K562 (cell line): ENCODE data around the gene TRIO. TPM values are rescaled to one million over a fixed set of nuclear protein-coding genes. Genes with fewer than 3 reads are reported as not detected.

Source experiments
- ATAC-seq: fragments of 200-7000 bp; cut with Tn5 transposase; 3 replicates; pipeline ENCODE4 v1.9.1; 2020; ENCODE audit warnings: moderate library complexity
- BruUV-seq: library from RNA; stranded (reverse); fragments of 400-500 nt; replicated peaks from 2 replicates; lab custom pipeline; 2021; lab: Mats Ljungman, UMichigan
- CTCF ChIA-PET: fragments of 300-600 bp; formaldehyde crosslinking; extraction: SDS; loops from one replicate; lab custom pipeline; 2021; ENCODE audit warnings: low intra/inter-chr PET ratio; lab: Yijun Ruan, JAX
- POLR2A ChIA-PET: fragments of 300-600, 350-650 bp; sonication (Branson Sonifier 250); formaldehyde crosslinking; extraction: SDS; loops from one replicate; lab custom pipeline; 2021; ENCODE audit warnings: antibody characterized with exemption, inconsistent platforms; lab: Yijun Ruan, JAX
- DNase-seq, 4 experiments: peaks; one replicate each; pipeline versions ENCODE4 v3.0.0 to v3.0.0-alpha.2; 2011 to 2018; ENCODE audit warnings: low spot score in 3 of 4, mixed read lengths in 3 of 4; ENCODE audit errors: extremely low read depth in 1 of 4
- FAIRE-seq: peaks from 2 replicates; lab custom pipeline; 2011; peaks lifted over from hg19 to GRCh38; lab: Jason Lieb, UNC
- H2AFZ ChIP-seq: 2 replicates; pipeline ENCODE4 v1.6.0; 2011; ENCODE audit warnings: low read depth, low read length, control low read depth, inconsistent platforms
- H3K27ac ChIP-seq: fragments of 200-600 bp; 3 replicates; pipeline ENCODE4 v1.8.0; 2011; ENCODE audit warnings: low read depth, mild to moderate bottlenecking, control low read depth, inconsistent platforms, low read length, moderate library complexity, mixed read lengths; ENCODE audit errors: extremely low read depth
- H3K27me3 ChIP-seq, 2 experiments: fragments of 300-600 bp in 1 of 2; 2 replicates in 1 of 2; 3 replicates in 1 of 2; pipeline versions ENCODE4 v1.6.0 to v1.8.0; 2011; ENCODE audit warnings: inconsistent platforms in 2 of 2, low read length in 2 of 2, mild to moderate bottlenecking in 1 of 2, mixed read lengths in 1 of 2, moderate library complexity in 1 of 2; ENCODE audit not compliant: control insufficient read depth in 2 of 2, insufficient read depth in 2 of 2
- H3K36me3 ChIP-seq: fragments of 300-600 bp; 3 replicates; pipeline ENCODE4 v1.8.0; 2011; ENCODE audit warnings: mild to moderate bottlenecking, low read length, inconsistent platforms; ENCODE audit not compliant: control insufficient read depth, insufficient read depth
- H3K4me1 ChIP-seq, 2 experiments: fragments of 200-600 bp in 1 of 2; replicated peaks in 1 of 2; 2 replicates in 1 of 2; 3 replicates in 1 of 2; pipeline versions ENCODE4 v1.5.1 to v1.8.0; 2011; ENCODE audit warnings: inconsistent platforms in 2 of 2, low read length in 2 of 2, mild to moderate bottlenecking in 1 of 2, mixed read lengths in 1 of 2, moderate library complexity in 1 of 2; ENCODE audit not compliant: control insufficient read depth in 2 of 2, insufficient read depth in 2 of 2
- H3K4me2 ChIP-seq: 2 replicates; pipeline ENCODE4 v1.6.1; 2011; ENCODE audit warnings: low read length, control low read depth, inconsistent platforms, mixed read lengths; ENCODE audit not compliant: insufficient read depth
- H3K4me3 ChIP-seq: fragments of 200-600 bp; sonication (generic), shearing (Covaris generic); 2 replicates; pipeline ENCODE4 v1.5.1; 2016; ENCODE audit warnings: control low read depth, inconsistent platforms
- H3K79me2 ChIP-seq: fragments of 200-600 bp; 3 replicates; pipeline ENCODE4 v1.8.0; 2011; ENCODE audit warnings: low read length, inconsistent platforms; ENCODE audit not compliant: control insufficient read depth, insufficient read depth
- H3K9ac ChIP-seq, 2 experiments: 2 replicates each; pipeline versions ENCODE4 v1.6.0 to v1.6.1; 2011; ENCODE audit warnings: low read depth in 2 of 2, low read length in 2 of 2, control low read depth in 1 of 2, inconsistent platforms in 1 of 2, mild to moderate bottlenecking in 1 of 2, mixed read lengths in 1 of 2; ENCODE audit not compliant: insufficient read depth in 1 of 2
- H3K9me1 ChIP-seq: one replicate; pipeline ENCODE4 v1.6.0; 2011; ENCODE audit warnings: inconsistent platforms, mild to moderate bottlenecking, low read length, moderate library complexity; ENCODE audit not compliant: control insufficient read depth, insufficient read depth
- H3K9me3 ChIP-seq: replicated peaks from 2 replicates; pipeline ENCODE4 v1.5.1; 2011; ENCODE audit warnings: low read depth, low read length, inconsistent platforms; ENCODE audit not compliant: control insufficient read depth, insufficient read depth
- H4K20me1 ChIP-seq: replicated peaks from 2 replicates; pipeline ENCODE4 v1.6.1; 2011; ENCODE audit warnings: low read length, inconsistent platforms, mixed read lengths; ENCODE audit not compliant: control insufficient read depth, insufficient read depth
- CBFA2T2 ChIP-seq: fragments of 450-650 bp; conservative IDR thresholded peaks from 2 replicates; pipeline ENCODE4 v1.6.1; 2017; ENCODE audit warnings: mild to moderate bottlenecking
- CREB3L1 ChIP-seq: fragments of 450-650 bp; IDR thresholded peaks from 2 replicates; pipeline ENCODE4 v1.6.1; 2014; ENCODE audit warnings: low read depth, mild to moderate bottlenecking, moderate library complexity, borderline replicate concordance
- FOXK2 ChIP-seq, 2 experiments: fragments of 450-650 bp; IDR thresholded peaks in 1 of 2; conservative IDR thresholded peaks in 1 of 2; 2 replicates each; pipeline ENCODE4 v1.6.1; 2016; ENCODE audit warnings: low read depth in 2 of 2, mild to moderate bottlenecking in 1 of 2
- HLTF ChIP-seq: fragments of 450-650 bp; IDR thresholded peaks from 2 replicates; pipeline ENCODE4 v1.6.1; 2016
- HMGN3 ChIP-seq: IDR thresholded peaks from 2 replicates; pipeline ENCODE4 v1.6.1; 2011; ENCODE audit warnings: borderline replicate concordance, low read depth, mild to moderate bottlenecking, mixed read lengths, low read length; ENCODE audit not compliant: insufficient read length; ENCODE audit errors: extremely low read depth
- MYBL2 ChIP-seq, 2 experiments: fragments of 450-650 bp in 1 of 2; sonication (generic) in 1 of 2; formaldehyde crosslinking in 1 of 2; IDR thresholded peaks; 2 replicates each; pipeline versions ENCODE4 v1.6.1 to v1.8.1; 2017 to 2022; ENCODE audit warnings: borderline replicate concordance in 1 of 2, inconsistent platforms in 1 of 2, low read depth in 1 of 2, mild to moderate bottlenecking in 1 of 2, missing genetic modification reagents in 1 of 2, moderate library complexity in 1 of 2
- NR2F6 ChIP-seq: fragments of 450-650 bp; formaldehyde crosslinking; IDR thresholded peaks from 2 replicates; pipeline ENCODE4 v1.4.0; 2020; ENCODE audit warnings: mild to moderate bottlenecking
- PTBP1 ChIP-seq: fragments of 200-400 bp; formaldehyde crosslinking; IDR thresholded peaks from 2 replicates; pipeline ENCODE4 v1.6.1; 2017; ENCODE audit warnings: low read depth, low read length
- SFPQ ChIP-seq: fragments of 200-400 bp; formaldehyde crosslinking; IDR thresholded peaks from 2 replicates; pipeline ENCODE4 v1.6.1; 2017; ENCODE audit warnings: mild to moderate bottlenecking, low read depth, low read length, moderate library complexity
- XRCC4 ChIP-seq: IDR thresholded peaks from one replicate; pipeline ENCODE4 v1.6.1; 2011; ENCODE audit not compliant: insufficient read depth, insufficient read length; ENCODE audit errors: extremely low read depth
- ZBED1 ChIP-seq: IDR thresholded peaks from 2 replicates; pipeline ENCODE4 v1.6.1; 2014
- ZC3H4 ChIP-seq: sonication (generic); formaldehyde crosslinking; IDR thresholded peaks from 2 replicates; pipeline ENCODE4 v1.9.0; 2021; ENCODE audit warnings: missing genetic modification reagents, borderline replicate concordance
- ZNF274 ChIP-seq: IDR thresholded peaks from 2 replicates; pipeline ENCODE4 v1.6.1; 2011; ENCODE audit warnings: low read depth, mild to moderate bottlenecking, low read length, moderate library complexity, borderline replicate concordance
- ZNF324 ChIP-seq: fragments of 250-450 bp; sonication (Bioruptor Pico); IDR thresholded peaks from 2 replicates; pipeline ENCODE4 v1.4.0; 2020; ENCODE audit warnings: mild to moderate bottlenecking
- WGBS: fragments of 100-300 bp; shearing (Covaris generic); methylation state at CpG from one replicate; pipeline ENCODE4 v1.1.6; 2016; ENCODE audit warnings: low coverage, mixed read lengths; ENCODE audit not compliant: insufficient coverage; ENCODE audit errors: missing lambda C conversion rate; 5-methylcytosine and 5-hydroxymethylcytosine counted together
- in situ Hi-C: fragments of 300-500 bp; cut with MboI; formaldehyde crosslinking; loops from 4 replicates; pipeline ENCODE4 v1.15.0; 2018; ENCODE audit warnings: inconsistent platforms, mixed read lengths
- intact Hi-C: fragments of 100-400 bp; cut with micrococcal nuclease; formaldehyde crosslinking; loops from 2 replicates; pipeline ENCODE4 v1.14.2; 2022
- polyA plus RNA-seq, 8 experiments: library from polyadenylated mRNA; depleted of rRNA in 4 of 8; stranded (reverse) in 5 of 8; unstranded in 3 of 8; fragments of >200 nt; fragmentation: Nextera tagmentation in 2 of 8; fragmentation: Illumina TruSeq in 1 of 8; extraction: Ambion mirVana in 2 of 8; extraction: Trizol in 1 of 8; gene quantifications; 2 replicates each; pipeline versions ENCODE4 v1.2.1 to v1.2.3, GENCODE V29; 2011 to 2014; ENCODE audit warnings: inconsistent platforms in 1 of 8, missing spikeins in 1 of 8
- total RNA-seq, 7 experiments: library from RNA; depleted of rRNA in 6 of 7; stranded (reverse); fragments of >200 nt in 6 of 7; fragmentation: Illumina TruSeq in 2 of 7; extraction: Trizol in 2 of 7; gene quantifications; 2 replicates each; pipeline versions ENCODE4 v1.2.1 to v1.2.3, GENCODE V29; 2011 to 2021; ENCODE audit warnings: low replicate concordance in 1 of 7

Gene TRIO
- total and polyA plus RNA-seq, 9 of the 15 experiments (the other 6 are each of a cell fraction or from before 2014, with no cell fraction given): 0.24 to 5.0 (median 1.1) TPM

DNA sequence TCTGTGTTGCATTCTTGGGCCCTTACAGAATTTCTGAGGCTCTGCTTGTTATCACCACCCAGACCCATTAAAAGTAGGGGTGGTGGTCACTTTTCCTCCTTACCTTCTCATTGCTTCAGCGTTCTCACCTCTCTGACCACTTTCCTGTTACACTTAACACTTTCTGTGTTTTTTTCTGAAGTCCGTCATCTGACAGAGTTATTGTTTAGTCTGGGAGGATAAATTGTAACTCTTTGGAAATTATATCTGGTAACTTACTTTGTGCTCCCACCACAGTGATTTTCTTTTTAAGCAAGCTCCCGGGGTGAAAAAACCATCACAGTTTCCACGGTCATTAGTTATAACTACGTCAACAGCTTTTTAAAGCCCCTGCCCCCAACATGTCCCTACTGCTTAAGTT is 227.2 kb downstream of the TRIO start (continued):
- TF ChIP-seq ZC3H4 (CRISPR knock-in tag) (no peak), HLTF (no peak), XRCC4 (no peak)

- ATAC-seq: no peak
- Histone ChIP-seq H3K27ac (no peak overlapping the region), H2AFZ (no peak overlapping the region), H3K27me3 (peaks cover 0 to 12% of the 10 kb centered on the region in 2 experiments; a peak in 2 of 5 replicates), H3K4me2 (no peak overlapping the region), H3K9ac (no peak overlapping the region), H3K36me3 (no peaks in the 10 kb centered on the region)
- in situ Hi-C loops: no loop called here
- no peak for DNase-seq
- intact Hi-C loops: no loop called here
- no TSS peak for BruUV-seq
- POLR2A ChIA-PET: no interaction called here
- FAIRE-seq: no peak
- TF ChIP-seq CBFA2T2 (no peak), ZNF324 (CRISPR knock-in tag) (no peak), MYBL2 (IDR thresholded peaks at IDR 0.05; ENCODE audit: low read depth) (no peak), MYBL2 (CRISPR knock-in tag; IDR thresholded peaks at IDR 0.05; ENCODE audit: borderline replicate concordance) (no peak), NR2F6 (CRISPR knock-in tag) (no peak), PTBP1 (no peak), CREB3L1 (no peak), ZNF274 (no peak), ZBED1 (no peak), HMGN3 (no peak), SFPQ (no peak), FOXK2 (conservative IDR thresholded peaks at IDR 0.05 in 1 of 2, IDR thresholded peaks at IDR 0.05 in 1 of 2; ENCODE audit: low read depth in 2 of 2) (no peak)
- TF ChIP-seq, all 486 proteins: peak for 0
- Histone ChIP-seq H4K20me1 (no peaks in the 10 kb centered on the region), H3K4me3 (no peak overlapping the region), H3K79me2 (no peaks in the 10 kb centered on the region), H3K9me1 (no peaks in the 10 kb centered on the region), H3K9me3 (no peaks in the 10 kb centered on the region), H3K4me1 (no peaks in the 10 kb centered on the region)
- WGBS: 4% methylated on average over 6 of the region's 6 CpGs
- CTCF ChIA-PET: no interaction called here
Measured at GRCh38 chr5:14373685-14374084, 230.5 kb downstream of the TRIO start.
